NCI-H1417 (cell line): ENCODE results near the gene GRK5.
A peak's percentile ranks its signal among the peaks of the same experiment; 100 is the strongest.
"Not testable (repeated sequence)": the region's sequence is repeated elsewhere in the genome, so short reads cannot be mapped to it uniquely, and the experiment has no call there.

ENCODE experiments used
- DNase-seq, 3 experiments: peaks; one replicate each; lab custom pipeline; 2025; lab: John Stamatoyannopoulos, UW

The GRK5 gene

GRCh38 chr10:119251315-119251708 is 43.9 kb downstream of the GRK5 start:
- no peak for DNase-seq

GRCh38 chr10:119252051-119252465 is 44.7 kb downstream of the GRK5 start:
- DNase-seq = no peak

- no peak for DNase-seq
These were observed 45.2 kb downstream of the GRK5 start for GRCh38 chr10:119252470-119253151.

GRCh38 chr10:119253433-119254174 is 46.2 kb downstream of the GRK5 start:
- DNase-seq = no peak

GRCh38 chr10:119254335-119254734 is 47.0 kb downstream of the GRK5 start:
- no peak for DNase-seq

GRCh38 chr10:119256030-119256429 is 48.7 kb downstream of the GRK5 start:
- DNase-seq = no peak

- no peak for DNase-seq
These were observed 49.5 kb downstream of the GRK5 start for GRCh38 chr10:119256897-119257296.

GRCh38 chr10:119257899-119258419 is 50.6 kb downstream of the GRK5 start:
- no peak for DNase-seq

GRCh38 chr10:119259345-119259744 is 52.0 kb downstream of the GRK5 start:
- DNase-seq = no peak

GRCh38 chr10:119261016-119261415 is 53.6 kb downstream of the GRK5 start:
- DNase-seq = not testable (repeated sequence)

- peak in 1 of 3 experiments; percentile 25 for DNase-seq
These were observed 56.7 kb downstream of the GRK5 start for GRCh38 chr10:119263951-119264617.

- DNase-seq = no peak
These were observed 58.3 kb downstream of the GRK5 start for GRCh38 chr10:119265691-119266090.

GRCh38 chr10:119267384-119267783 is 60.0 kb downstream of the GRK5 start:
- DNase-seq = no peak

- DNase-seq = no peak
These were observed 61.1 kb downstream of the GRK5 start for GRCh38 chr10:119268428-119268827.

- no peak for DNase-seq
These were observed 61.6 kb downstream of the GRK5 start for GRCh38 chr10:119268871-119269506.

- no peak for DNase-seq
These were observed 62.4 kb downstream of the GRK5 start for GRCh38 chr10:119269737-119270136.

- DNase-seq = no peak
These were observed 63.5 kb downstream of the GRK5 start for GRCh38 chr10:119270762-119271366.

- DNase-seq = not testable (repeated sequence)
These were observed 65.0 kb downstream of the GRK5 start for GRCh38 chr10:119272338-119272734.

GRCh38 chr10:119272736-119273135 is 65.4 kb downstream of the GRK5 start:
- no peak for DNase-seq

- no peak for DNase-seq
These were observed 66.0 kb downstream of the GRK5 start for GRCh38 chr10:119273413-119273812.

- no peak for DNase-seq
These were observed 67.2 kb downstream of the GRK5 start for GRCh38 chr10:119274519-119275045.

GRCh38 chr10:119275085-119275484 is 67.7 kb downstream of the GRK5 start:
- no peak for DNase-seq
